NOMO-1 (cell line): ENCODE results near the gene NUP133.
"Not testable (repeated sequence)": the region's sequence is repeated elsewhere in the genome, so short reads cannot be mapped to it uniquely, and the experiment has no call there.

ENCODE experiments used
- DNase-seq, 2 experiments: peaks; one replicate each; lab custom pipeline; 2025; ENCODE audit not compliant: unreplicated experiment in 2 of 2; lab: John Stamatoyannopoulos, UW

Gene NUP133

GRCh38 chr1:229420224-229420623 lies 87.9 kb downstream of the NUP133 start:
- no peak for DNase-seq

GRCh38 chr1:229418586-229418985 lies 89.6 kb downstream of the NUP133 start:
- not testable (repeated sequence) for DNase-seq

GRCh38 chr1:229412810-229413209 lies 95.3 kb downstream of the NUP133 start:
- not testable (repeated sequence) for DNase-seq

GRCh38 chr1:229412056-229412455 lies 96.1 kb downstream of the NUP133 start:
- DNase-seq = no peak

GRCh38 chr1:229411434-229412055 lies 96.6 kb downstream of the NUP133 start:
- peak in 1 of 2 experiments; percentile 6 for DNase-seq

- peak; percentile 36 to 59 for DNase-seq
Measured at GRCh38 chr1:229410692-229411433, 97.3 kb downstream of the NUP133 start.

- DNase-seq = peak; percentile 26 to 28
Measured at GRCh38 chr1:229410370-229410691, 97.8 kb downstream of the NUP133 start.

- no peak for DNase-seq
Measured at GRCh38 chr1:229409616-229410369, 98.3 kb downstream of the NUP133 start.

GRCh38 chr1:229408458-229409037 lies 99.6 kb downstream of the NUP133 start:
- no peak for DNase-seq

GRCh38 chr1:229407206-229408026 lies 100.7 kb downstream of the NUP133 start:
- no peak for DNase-seq

GRCh38 chr1:229406798-229407197 lies 101.3 kb downstream of the NUP133 start:
- DNase-seq = no peak

- DNase-seq = no peak
Measured at GRCh38 chr1:229403573-229403972, 104.6 kb downstream of the NUP133 start.

- no peak for DNase-seq
Measured at GRCh38 chr1:229402993-229403392, 105.1 kb downstream of the NUP133 start.

GRCh38 chr1:229402329-229402728 lies 105.8 kb downstream of the NUP133 start:
- DNase-seq = not testable (repeated sequence)

- no peak for DNase-seq
Measured at GRCh38 chr1:229397762-229398161, 110.4 kb downstream of the NUP133 start.

- DNase-seq = no peak
Measured at GRCh38 chr1:229396585-229397206, 111.4 kb downstream of the NUP133 start.

- not testable (repeated sequence) for DNase-seq
Measured at GRCh38 chr1:229394517-229394916, 113.6 kb downstream of the NUP133 start.

- DNase-seq = no peak
Measured at GRCh38 chr1:229392936-229393335, 115.2 kb downstream of the NUP133 start.
